GM12892 (cell line): ENCODE measurements around the gene DNMT3B.

Experiments used
- POLR2A ChIP-seq: IDR thresholded peaks from 2 replicates; pipeline ENCODE4 v1.6.1; 2011; ENCODE audit warnings: low read depth, low read length, control low read depth
- POLR2AphosphoS5 ChIP-seq: IDR thresholded peaks from 2 replicates; pipeline ENCODE4 v1.6.1; 2011; ENCODE audit warnings: low read depth, low read length, control low read depth

- no peak for TF ChIP-seq POLR2A
- no peak for TF ChIP-seq POLR2AphosphoS5
These were observed 84.7 kb downstream of the DNMT3B start for GRCh38 chr20:32846852-32847251.
